Measurements from ENCODE around the gene ZNF525. TPM values are rescaled to one million over a fixed set of nuclear protein-coding genes. Genes with fewer than 3 reads are reported as not detected.

The ZNF525 gene
- polyA plus RNA-seq, 1 donor from 2014 or later = 5.1 TPM

- Histone ChIP-seq H3K9me2 (ENCODE audit: insufficient read depth, low read length) (no peaks in the 10 kb centered on the region), H3K79me2 (replicated peaks; ENCODE audit: insufficient read depth, low read length) (no peaks in the 10 kb centered on the region), H3K4me2 (ENCODE audit: low read length) (peak overlapping the region; percentile 78), H3K9ac (ENCODE audit: low read length) (peak overlapping the region; percentile 63), H3K27ac (ENCODE audit: low read length) (no peak overlapping the region), H3K4me3 (ENCODE audit: low read length) (peak overlapping the region; percentile 84), H3F3A (ENCODE audit: insufficient read depth, low read length, poor library complexity, severe bottlenecking) (no peaks in the 10 kb centered on the region), H2AFZ (ENCODE audit: low read depth, low read length) (peak overlapping the region; percentile 80), H4K20me1 (ENCODE audit: insufficient read depth) (no peaks in the 10 kb centered on the region), H3K27me3 (ENCODE audit: insufficient read depth, low read depth, low read length) (no peaks in the 10 kb centered on the region), H3K9me3 (ENCODE audit: low read length) (no peaks in the 10 kb centered on the region), H3K36me3 (ENCODE audit: insufficient read depth, low read length) (no peaks in the 10 kb centered on the region)
- no peak for TF ChIP-seq EZH2 (IDR thresholded peaks at IDR 0.05; ENCODE audit: borderline replicate concordance, insufficient read depth, low read length, poor library complexity, severe bottlenecking)
- no peak for TF ChIP-seq CTCF (IDR thresholded peaks at IDR 0.05; ENCODE audit: poor library complexity, severe bottlenecking)
- no peak for TF ChIP-seq EP300 (conservative IDR thresholded peaks at IDR 0.05; ENCODE audit: poor library complexity, severe bottlenecking)
- no peak for TF ChIP-seq SMC3 (conservative IDR thresholded peaks at IDR 0.05; ENCODE audit: poor library complexity)
- no peak for TF ChIP-seq POLR2AphosphoS5 (IDR thresholded peaks at IDR 0.05)
- TF ChIP-seq TAF1 (IDR thresholded peaks at IDR 0.05; ENCODE audit: low read depth) = no peak
- no peak for TF ChIP-seq MXI1 (conservative IDR thresholded peaks at IDR 0.05; ENCODE audit: poor library complexity, severe bottlenecking)
- TF ChIP-seq, protein P1, sequence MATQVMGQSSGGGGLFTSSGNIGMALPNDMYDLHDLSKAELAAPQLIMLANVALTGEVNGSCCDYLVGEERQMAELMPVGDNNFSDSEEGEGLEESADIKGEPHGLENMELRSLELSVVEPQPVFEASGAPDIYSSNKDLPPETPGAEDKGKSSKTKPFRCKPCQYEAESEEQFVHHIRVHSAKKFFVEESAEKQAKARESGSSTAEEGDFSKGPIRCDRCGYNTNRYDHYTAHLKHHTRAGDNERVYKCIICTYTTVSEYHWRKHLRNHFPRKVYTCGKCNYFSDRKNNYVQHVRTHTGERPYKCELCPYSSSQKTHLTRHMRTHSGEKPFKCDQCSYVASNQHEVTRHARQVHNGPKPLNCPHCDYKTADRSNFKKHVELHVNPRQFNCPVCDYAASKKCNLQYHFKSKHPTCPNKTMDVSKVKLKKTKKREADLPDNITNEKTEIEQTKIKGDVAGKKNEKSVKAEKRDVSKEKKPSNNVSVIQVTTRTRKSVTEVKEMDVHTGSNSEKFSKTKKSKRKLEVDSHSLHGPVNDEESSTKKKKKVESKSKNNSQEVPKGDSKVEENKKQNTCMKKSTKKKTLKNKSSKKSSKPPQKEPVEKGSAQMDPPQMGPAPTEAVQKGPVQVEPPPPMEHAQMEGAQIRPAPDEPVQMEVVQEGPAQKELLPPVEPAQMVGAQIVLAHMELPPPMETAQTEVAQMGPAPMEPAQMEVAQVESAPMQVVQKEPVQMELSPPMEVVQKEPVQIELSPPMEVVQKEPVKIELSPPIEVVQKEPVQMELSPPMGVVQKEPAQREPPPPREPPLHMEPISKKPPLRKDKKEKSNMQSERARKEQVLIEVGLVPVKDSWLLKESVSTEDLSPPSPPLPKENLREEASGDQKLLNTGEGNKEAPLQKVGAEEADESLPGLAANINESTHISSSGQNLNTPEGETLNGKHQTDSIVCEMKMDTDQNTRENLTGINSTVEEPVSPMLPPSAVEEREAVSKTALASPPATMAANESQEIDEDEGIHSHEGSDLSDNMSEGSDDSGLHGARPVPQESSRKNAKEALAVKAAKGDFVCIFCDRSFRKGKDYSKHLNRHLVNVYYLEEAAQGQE (IDR thresholded peaks at IDR 0.05; ENCODE audit: borderline replicate concordance) = no peak
- TF ChIP-seq RAD21 (conservative IDR thresholded peaks at IDR 0.05) = no peak
Observed at GRCh38 chr19:53365899-53366493, 491 bp downstream of the ZNF525 start.

DNA sequence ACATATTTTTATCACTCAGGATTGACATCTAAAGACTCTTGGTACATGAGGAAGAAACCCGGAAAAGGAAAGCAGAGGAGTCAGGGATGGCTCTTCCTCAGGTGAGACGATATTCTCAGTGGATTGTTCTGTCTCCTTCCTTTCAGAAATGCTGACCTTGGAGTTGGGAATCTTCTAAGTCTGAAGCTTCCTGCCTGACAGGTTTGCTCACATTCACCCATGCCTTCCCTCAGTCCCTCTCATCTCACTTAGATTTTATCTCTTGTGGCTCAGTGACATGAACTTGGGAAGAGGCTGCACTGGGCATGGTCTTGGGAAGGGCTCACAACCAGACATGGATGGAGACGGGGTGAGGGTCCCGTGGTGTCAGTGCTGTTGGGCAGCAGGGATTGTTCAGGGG lies 6.7 kb downstream of the ZNF525 start:
- Histone ChIP-seq H3K79me2 (replicated peaks; ENCODE audit: insufficient read depth, low read length) (no peaks in the 10 kb centered on the region), H3K36me3 (ENCODE audit: insufficient read depth, low read length) (no peaks in the 10 kb centered on the region), H3K27ac (ENCODE audit: low read length) (no peak overlapping the region), H3K27me3 (ENCODE audit: insufficient read depth, low read depth, low read length) (no peaks in the 10 kb centered on the region), H4K20me1 (ENCODE audit: insufficient read depth) (no peaks in the 10 kb centered on the region), H3K4me3 (ENCODE audit: low read length) (no peak overlapping the region), H3K9me2 (ENCODE audit: insufficient read depth, low read length) (no peaks in the 10 kb centered on the region), H3F3A (ENCODE audit: insufficient read depth, low read length, poor library complexity, severe bottlenecking) (no peaks in the 10 kb centered on the region), H3K9me3 (ENCODE audit: low read length) (no peaks in the 10 kb centered on the region), H3K9ac (ENCODE audit: low read length) (no peak overlapping the region), H3K4me2 (ENCODE audit: low read length) (no peak overlapping the region), H2AFZ (ENCODE audit: low read depth, low read length) (no peak overlapping the region)
- TF ChIP-seq TAF1 (IDR thresholded peaks at IDR 0.05; ENCODE audit: low read depth) (no peak), CTCF (IDR thresholded peaks at IDR 0.05; ENCODE audit: poor library complexity, severe bottlenecking) (no peak), EP300 (conservative IDR thresholded peaks at IDR 0.05; ENCODE audit: poor library complexity, severe bottlenecking) (no peak), MXI1 (conservative IDR thresholded peaks at IDR 0.05; ENCODE audit: poor library complexity, severe bottlenecking) (no peak), RAD21 (conservative IDR thresholded peaks at IDR 0.05) (no peak), SMC3 (conservative IDR thresholded peaks at IDR 0.05; ENCODE audit: poor library complexity) (no peak), POLR2AphosphoS5 (IDR thresholded peaks at IDR 0.05) (no peak), EZH2 (IDR thresholded peaks at IDR 0.05; ENCODE audit: borderline replicate concordance, insufficient read depth, low read length, poor library complexity, severe bottlenecking) (no peak)
- TF ChIP-seq, protein P1 (IDR thresholded peaks at IDR 0.05; ENCODE audit: borderline replicate concordance) = no peak

All from neural cell (in vitro differentiated cells).